ENCODE results near the gene ADGRA1.

Gene ADGRA1

DNA sequence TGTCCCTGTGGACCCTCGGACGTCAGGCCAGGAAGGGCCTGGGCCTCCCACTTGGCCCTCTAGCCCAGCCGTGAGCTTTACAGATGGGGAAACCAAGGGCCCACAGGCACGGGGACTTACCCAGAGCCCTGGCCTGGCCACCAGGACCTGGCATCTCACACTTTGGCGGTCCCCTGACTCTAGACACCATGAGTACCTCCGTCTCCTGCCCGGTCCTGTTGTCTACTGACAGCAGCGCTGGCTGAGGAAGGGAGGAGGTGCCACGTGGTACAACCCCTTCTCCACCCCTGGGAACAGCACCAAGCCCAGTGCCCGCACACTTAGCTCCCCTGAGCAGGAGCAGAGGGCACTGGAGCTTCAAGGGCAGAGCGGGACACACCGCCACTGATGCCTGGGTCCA is 26.1 kb downstream of the ADGRA1 start:
- TF ChIP-seq, protein P1, sequence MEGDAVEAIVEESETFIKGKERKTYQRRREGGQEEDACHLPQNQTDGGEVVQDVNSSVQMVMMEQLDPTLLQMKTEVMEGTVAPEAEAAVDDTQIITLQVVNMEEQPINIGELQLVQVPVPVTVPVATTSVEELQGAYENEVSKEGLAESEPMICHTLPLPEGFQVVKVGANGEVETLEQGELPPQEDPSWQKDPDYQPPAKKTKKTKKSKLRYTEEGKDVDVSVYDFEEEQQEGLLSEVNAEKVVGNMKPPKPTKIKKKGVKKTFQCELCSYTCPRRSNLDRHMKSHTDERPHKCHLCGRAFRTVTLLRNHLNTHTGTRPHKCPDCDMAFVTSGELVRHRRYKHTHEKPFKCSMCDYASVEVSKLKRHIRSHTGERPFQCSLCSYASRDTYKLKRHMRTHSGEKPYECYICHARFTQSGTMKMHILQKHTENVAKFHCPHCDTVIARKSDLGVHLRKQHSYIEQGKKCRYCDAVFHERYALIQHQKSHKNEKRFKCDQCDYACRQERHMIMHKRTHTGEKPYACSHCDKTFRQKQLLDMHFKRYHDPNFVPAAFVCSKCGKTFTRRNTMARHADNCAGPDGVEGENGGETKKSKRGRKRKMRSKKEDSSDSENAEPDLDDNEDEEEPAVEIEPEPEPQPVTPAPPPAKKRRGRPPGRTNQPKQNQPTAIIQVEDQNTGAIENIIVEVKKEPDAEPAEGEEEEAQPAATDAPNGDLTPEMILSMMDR (conservative IDR thresholded peaks at IDR 0.05; ENCODE audit: low read depth): no peak
- ChIA-PET POLR2A (ENCODE audit: low non-redundant PET) (no interaction called here), CTCF (no interaction called here)
- no peak overlapping the region for H3K27ac ChIP-seq
- no peak for DNase-seq (ENCODE audit: low spot score)

DNA sequence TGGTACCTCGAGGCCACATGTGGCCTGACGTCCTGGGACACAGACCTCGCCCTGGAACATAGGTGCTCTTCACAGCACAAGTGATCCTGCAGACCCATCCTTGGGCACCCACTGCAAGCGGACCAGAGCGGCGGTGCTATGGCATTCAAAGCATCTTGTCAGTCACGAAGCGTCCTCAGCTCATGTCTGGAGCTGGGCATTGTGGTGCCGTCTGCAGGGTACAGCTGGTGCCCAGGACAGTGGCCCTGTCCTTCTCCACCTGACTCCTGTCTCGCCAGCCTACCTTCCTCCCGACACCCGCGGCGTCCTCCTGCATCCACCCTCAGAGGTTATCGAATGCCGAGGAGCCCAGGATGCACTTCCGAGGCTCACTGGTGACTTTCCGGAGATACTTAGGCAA is 26.5 kb downstream of the ADGRA1 start:
- no peak overlapping the region for H3K27ac ChIP-seq
- ChIA-PET POLR2A (ENCODE audit: low non-redundant PET) (no interaction called here), CTCF (interaction anchor here (0.7 kb wide), 1 partner anchor 15 kb away, joined by 3 read pairs; no protein-coding TSS in a partner anchor)
- TF ChIP-seq, protein P1 (conservative IDR thresholded peaks at IDR 0.05; ENCODE audit: low read depth): no peak
- no peak for DNase-seq (ENCODE audit: low spot score)

DNA sequence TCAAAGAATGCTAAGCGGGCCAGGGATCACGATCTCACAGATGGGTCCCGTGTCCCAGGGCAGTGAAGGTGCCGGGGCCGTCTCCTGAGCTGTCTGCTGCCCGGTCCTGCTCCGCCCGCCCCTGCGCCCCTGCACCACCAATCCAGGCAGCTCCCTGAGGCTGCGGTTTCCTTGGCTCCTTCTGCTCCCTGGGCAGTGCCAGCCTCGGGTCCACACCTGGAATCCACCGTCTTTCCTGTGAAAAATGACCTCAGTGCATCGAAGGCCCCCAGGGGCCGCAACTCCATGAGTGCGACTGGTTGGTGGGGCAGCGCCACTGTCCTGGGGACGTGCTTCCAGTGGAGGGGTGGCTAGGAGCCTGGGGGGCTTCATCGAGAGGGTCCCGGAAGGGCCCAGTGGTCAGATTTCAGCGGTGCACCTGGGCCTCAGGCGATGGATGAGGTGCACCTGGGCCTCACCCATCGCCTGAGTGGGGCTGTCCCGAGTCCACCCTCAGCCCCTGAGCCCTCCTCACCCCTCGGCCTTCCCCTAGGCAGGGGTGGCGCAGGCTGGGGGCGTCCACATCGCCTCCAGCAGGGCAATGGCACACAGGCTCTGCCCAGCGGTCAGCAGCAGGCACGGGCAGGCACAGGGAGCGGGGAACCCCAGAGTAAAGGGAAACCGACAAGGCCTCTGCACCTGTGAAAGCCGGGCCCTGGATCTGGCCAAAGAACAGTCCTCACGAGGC is 27.2 kb downstream of the ADGRA1 start:
- H3K27ac ChIP-seq: no peak overlapping the region
- no peak for DNase-seq (ENCODE audit: low spot score)
- TF ChIP-seq, protein P1 (conservative IDR thresholded peaks at IDR 0.05; ENCODE audit: low read depth): no peak
- CTCF ChIA-PET: interaction anchor here (0.7 kb wide), 1 partner anchor 16 kb away, joined by 3 read pairs; no protein-coding TSS in a partner anchor
- POLR2A ChIA-PET (ENCODE audit: low non-redundant PET): no interaction called here

DNA sequence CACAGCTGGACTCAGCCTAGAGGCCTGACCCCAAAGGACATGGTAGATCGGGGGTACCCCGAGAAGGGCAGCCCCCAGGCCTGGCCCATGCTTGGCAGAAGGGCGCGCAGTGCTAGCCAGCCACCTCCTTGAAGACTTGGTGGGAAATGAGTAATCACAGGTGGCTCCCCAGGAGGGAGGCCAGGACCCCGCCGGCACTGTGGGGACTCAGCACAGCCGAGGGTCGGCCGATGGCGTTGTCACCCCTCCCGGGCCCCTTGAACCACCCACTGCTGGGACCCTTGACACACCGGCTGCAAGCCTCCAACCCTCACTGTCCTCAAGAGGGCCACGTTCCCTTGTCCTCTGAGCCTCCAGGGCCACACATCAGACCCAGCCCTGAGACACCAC is 27.7 kb downstream of the ADGRA1 start:
- ChIA-PET POLR2A (ENCODE audit: low non-redundant PET) (no interaction called here), CTCF (interaction anchor here (0.7 kb wide), 1 partner anchor 176 kb away, joined by 3 read pairs; no protein-coding TSS in a partner anchor)
- H3K27ac ChIP-seq: no peak overlapping the region
- DNase-seq (ENCODE audit: low spot score): no peak
- TF ChIP-seq, protein P1 (conservative IDR thresholded peaks at IDR 0.05; ENCODE audit: low read depth): no peak

DNA sequence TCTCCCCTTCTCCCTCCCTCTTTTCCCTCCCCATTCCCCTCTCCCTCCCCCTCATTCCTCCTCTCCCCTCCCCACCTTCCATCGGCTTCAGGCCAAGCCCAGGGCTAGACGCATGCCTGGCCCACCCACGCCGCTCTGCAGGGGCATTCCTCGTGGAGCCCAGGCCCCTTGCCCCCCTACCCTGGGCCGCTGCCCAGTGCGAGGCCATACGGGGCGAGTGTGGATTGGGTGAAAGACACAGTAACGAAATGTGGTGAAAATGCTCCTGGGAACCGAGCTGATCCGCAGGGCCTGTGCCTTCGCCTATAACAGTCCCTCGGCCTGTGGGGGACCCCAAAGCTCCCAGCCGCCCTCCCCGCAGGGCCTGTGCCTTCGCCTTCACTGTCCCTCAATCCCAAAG is 28.3 kb downstream of the ADGRA1 start:
- TF ChIP-seq, protein P1 (conservative IDR thresholded peaks at IDR 0.05; ENCODE audit: low read depth): no peak
- H3K27ac ChIP-seq: no peak overlapping the region
- ChIA-PET POLR2A (ENCODE audit: low non-redundant PET) (no interaction called here), CTCF (interaction anchor here (0.7 kb wide), 1 partner anchor 176 kb away, joined by 3 read pairs; no protein-coding TSS in a partner anchor)
- no peak for DNase-seq (ENCODE audit: low spot score)

DNA sequence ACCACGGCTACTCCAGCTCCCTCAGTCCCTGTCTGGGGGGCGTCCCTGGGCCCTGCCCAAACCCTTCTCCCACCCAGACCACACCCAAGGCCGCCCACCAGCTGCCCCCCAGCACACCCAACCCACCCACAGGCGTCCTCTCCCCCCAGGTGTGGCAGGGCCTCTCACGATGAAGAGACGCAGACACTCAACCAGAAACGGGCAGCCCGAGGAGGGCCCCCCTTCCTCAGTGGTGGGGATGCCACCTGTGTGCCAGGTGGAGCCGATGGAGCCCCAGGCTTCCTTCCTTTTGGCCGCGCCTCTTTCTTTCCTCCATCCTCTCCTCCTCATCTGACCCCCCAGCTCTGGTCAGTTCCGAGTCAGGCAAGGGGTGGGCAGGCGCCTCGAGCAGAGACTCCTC is 28.7 kb downstream of the ADGRA1 start:
- POLR2A ChIA-PET (ENCODE audit: low non-redundant PET): no interaction called here
- CTCF ChIA-PET: interaction anchor here (0.7 kb wide), 1 partner anchor 183 kb away, joined by 3 read pairs; no protein-coding TSS in a partner anchor
- no peak overlapping the region for H3K27ac ChIP-seq
- TF ChIP-seq, protein P1 (conservative IDR thresholded peaks at IDR 0.05; ENCODE audit: low read depth): no peak
- no peak for DNase-seq (ENCODE audit: low spot score)
